ENCODE results near the gene NR2C2AP.
A peak's percentile ranks its signal among the peaks of the same experiment; 100 is the strongest.
"Not testable (repeated sequence)": the region's sequence is repeated elsewhere in the genome, so short reads cannot be mapped to it uniquely, and the experiment has no call there.

Gene NR2C2AP

DNA sequence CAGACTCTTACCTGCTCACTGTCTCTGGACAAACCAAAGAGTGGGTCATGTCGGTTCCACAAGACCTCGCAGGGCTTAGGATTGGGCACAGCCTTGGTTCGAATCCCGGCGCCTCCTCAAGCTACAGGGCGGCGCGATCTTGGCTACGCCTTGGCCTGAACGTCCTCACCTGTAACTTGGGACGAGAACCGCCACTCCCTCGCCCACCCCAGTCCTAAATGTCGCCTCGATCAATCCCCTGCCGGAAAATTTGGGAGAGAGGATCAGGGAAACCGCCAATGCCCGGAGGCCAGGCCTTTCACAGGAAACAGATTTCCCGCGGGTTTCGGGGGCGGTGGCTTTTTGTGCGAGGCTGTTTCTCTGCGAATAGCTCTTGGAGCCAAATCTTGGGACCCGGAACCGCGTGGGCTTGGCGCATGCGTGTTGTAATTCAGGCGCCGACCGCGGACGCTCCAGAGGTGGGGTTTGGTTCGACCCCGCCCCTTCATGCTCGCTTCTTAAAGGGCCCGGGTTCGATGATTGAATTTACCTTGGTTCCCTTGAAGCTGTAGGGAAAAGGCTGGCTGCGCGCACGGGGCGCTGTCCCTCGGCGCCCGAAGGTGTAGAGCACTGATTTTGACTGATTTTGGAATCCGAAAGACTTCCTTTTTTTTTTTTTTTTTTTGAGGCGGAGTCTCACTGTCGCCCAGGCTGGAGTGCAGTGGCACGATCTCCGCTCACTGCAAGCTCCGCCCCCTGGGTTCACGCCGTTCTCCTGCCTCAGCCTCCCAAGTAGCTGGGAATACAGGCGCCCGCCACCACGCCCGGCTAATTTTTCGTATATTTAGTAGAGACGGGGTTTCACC, at the start of gene NR2C2AP:
Gene NR2C2AP (minus strand): TSS at position 403 of the 845 bp plus-strand sequence. CDS start 354 bp downstream, at position 49.
- peak; percentile 88 for DNase-seq

DNA sequence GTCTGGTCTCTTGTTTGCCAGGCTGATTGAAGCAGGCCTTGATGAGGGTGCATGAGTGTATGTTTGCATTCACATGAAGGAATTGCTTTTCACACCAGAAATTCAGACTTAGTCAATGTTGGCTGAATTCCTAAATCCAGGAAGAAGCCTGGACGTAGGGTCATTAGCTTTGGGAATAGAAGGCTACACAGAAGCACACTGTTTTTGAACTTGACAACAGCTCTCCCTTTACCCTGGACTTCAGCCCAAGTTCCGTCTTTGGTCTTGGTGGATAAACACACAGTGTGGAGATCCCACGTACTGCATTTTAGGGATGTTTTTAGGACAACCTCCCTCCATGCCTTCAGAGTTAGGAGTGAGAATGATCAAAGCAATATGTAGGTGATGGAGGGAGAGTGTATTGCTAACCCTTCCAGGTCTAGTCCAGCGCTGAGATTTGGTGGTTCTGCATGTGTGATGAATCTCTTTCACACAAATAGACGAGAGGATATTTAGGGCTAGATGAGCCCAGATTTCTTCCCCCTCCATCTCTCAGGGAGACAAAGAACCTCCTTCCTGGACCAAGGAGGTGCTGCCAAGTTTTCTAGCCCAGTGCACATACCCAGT, 47.1 kb upstream of the NR2C2AP start:
- no peak for DNase-seq

DNA sequence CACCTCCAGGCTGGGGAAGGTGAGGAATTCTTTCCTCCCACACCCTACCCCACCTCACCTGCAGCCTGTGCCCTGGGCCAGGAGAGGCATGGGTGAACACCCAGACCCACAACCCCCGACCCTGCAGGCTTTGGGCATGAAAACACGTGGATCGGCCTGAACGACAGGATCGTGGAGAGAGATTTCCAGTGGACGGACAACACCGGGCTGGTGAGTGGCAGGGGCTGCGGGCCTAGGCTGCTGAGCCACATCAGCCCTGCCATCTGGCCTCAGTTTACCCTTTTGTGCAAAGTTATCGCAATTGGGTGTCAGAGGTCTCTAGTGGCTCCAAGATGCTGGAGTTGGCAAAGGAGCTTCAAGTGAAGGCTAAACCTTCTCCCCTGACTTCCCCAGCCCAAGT, 37.3 kb upstream of the NR2C2AP start:
- DNase-seq, result no peak

GRCh38 chr19:19239675-19240074, 36.5 kb upstream of the NR2C2AP start:
- no peak for DNase-seq

DNA sequence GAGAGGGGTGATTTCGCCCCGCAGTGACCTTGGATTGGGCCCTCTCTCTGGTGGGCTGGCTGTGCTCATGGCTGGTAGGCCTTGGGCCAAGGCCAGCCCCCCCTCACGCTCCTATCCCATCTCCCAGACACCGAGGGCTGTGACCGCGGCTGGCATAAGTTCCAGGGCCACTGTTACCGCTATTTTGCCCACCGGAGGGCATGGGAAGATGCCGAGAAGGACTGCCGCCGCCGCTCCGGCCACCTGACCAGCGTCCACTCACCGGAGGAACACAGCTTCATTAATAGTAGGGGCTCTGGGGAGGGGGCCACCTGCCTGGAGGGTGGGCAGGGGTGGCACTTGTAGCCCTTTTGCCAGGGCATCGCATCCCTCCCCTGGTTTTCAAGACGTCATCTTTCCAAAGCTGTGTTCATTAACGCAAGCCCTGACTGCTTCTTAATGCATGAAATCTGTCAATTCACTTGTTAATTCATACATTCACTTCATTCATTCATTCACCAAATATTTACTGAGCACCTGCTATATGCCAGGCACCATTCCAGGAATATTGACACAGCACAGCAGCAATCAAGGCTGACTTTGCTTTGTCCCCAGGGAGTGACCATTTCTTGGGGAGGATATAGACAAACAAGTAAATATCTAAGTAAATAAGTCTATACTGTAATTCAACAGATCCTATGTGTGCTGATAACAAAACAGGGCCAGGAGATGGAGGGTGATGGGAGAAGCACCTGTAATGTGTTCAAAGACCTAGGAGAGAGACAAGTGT, 35.1 kb upstream of the NR2C2AP start:
- no peak for DNase-seq

DNA sequence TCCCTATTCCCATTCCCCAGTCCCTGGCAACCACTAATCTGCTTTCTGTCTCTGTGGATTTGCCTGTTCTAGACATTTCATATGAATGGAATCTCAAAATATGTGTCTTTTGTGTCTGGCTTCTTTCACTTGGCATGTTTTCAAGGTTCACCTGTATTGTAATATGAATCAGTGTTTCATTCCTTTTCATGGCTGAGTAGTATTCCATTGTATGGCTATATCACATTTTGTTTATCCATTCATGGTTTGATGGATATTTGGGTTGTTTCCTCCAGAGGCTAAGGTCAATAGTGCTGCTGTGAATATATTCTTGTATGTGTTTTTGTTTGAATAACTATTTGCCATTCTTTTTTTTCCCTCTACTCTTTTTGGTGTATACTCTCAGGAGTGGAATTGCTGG, 33.0 kb upstream of the NR2C2AP start:
- DNase-seq, result no peak

- DNase-seq, result no peak
These were observed 31.1 kb upstream of the NR2C2AP start for GRCh38 chr19:19234220-19234816.

DNA sequence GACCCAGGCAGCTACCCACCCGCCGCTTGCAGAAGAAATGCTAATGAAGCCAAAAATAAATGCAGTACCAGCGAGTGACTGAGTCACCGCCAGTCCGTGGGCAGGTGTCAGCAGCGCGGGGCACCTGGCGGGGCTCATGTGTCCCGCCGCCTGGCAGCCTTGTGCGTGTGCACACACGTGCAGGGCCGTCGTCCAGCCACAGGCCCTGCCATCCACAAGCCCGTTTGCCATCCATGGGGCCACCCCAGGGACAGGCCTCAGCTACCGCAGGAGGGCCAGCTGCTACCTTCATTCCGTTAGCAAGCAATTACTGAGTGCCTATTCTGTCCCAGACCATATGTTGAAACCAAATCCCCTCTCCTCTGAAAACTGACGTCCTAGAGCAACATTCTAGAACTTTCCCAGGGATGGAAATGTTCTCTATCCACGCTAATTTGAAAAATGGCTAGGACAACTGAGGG, 29.1 kb upstream of the NR2C2AP start:
- DNase-seq, result no peak

GRCh38 chr19:19230999-19231398, 27.8 kb upstream of the NR2C2AP start:
- DNase-seq, result no peak

DNA sequence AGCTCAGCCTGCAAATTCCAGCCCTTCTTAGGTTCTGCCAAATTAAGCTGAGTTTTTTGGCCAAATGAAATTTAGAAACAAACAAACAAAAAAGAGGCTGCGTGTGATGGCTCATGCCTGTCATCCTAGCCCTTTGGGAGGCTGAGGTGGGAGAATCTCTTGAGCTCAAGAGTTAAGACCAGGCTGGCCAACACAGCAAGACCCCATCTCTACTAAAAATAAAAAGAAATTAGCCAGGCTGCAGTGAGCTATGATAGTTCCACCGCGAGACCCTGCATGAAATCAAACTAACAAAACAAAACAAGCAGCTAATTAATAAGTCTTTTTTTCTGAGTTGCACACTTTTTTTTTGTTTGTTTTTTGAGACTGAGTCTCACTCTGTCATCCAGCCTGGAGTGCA, 26.5 kb upstream of the NR2C2AP start:
- no peak for DNase-seq

DNA sequence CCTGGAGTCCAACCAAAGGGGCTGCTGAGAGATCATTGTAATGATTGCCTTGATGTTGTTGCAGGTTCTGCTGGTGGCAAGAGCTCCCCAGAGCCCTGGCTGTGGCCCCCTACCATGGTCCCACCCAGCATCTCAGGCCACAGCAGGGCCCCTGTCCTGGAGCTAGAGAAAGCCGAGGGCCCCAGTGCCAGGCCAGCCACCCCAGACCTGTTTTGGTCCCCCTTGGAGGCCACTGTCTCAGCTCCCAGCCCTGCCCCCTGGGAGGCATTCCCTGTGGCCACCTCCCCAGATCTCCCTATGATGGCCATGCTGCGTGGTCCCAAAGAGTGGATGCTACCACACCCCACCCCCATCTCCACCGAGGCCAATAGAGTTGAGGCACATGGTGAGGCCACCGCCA, 24.0 kb upstream of the NR2C2AP start:
- no peak for DNase-seq

- no peak for DNase-seq
These were observed 23.4 kb upstream of the NR2C2AP start for GRCh38 chr19:19226663-19227062.

GRCh38 chr19:19226204-19226603, 23.0 kb upstream of the NR2C2AP start:
- DNase-seq, result no peak

- peak; percentile 82 for DNase-seq
These were observed 21.8 kb upstream of the NR2C2AP start for GRCh38 chr19:19224852-19225494.

DNA sequence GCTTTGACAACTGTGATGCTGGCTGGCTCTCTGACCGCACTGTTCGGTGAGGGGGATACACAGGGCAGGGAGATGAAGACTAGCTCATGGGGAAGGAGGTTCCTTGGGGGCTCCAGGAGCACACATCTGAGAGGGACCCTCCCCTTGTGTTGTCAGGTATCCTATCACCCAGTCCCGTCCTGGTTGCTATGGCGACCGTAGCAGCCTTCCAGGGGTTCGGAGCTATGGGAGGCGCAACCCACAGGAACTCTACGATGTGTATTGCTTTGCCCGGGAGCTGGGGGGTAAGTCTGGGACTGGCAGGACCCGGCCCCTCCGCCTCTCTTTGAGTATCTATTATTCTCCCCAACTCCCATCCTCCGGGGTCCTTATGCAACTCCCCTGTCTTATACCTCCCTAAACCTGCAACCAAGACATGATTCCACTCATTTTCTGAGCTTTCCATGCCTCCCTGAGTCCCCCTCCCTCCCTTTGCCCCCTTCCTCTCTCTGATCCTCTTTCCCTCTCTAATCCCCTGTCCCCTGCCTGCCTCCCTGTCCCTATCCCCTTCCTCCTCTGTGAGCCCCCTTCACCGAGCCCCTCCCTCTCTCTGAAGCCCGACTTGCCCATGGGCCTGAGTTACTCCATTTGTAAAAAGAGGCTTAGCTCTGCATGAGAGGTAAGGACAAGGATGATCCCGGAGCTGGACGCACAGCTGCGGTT, 21.1 kb upstream of the NR2C2AP start:
- DNase-seq, result no peak

DNA sequence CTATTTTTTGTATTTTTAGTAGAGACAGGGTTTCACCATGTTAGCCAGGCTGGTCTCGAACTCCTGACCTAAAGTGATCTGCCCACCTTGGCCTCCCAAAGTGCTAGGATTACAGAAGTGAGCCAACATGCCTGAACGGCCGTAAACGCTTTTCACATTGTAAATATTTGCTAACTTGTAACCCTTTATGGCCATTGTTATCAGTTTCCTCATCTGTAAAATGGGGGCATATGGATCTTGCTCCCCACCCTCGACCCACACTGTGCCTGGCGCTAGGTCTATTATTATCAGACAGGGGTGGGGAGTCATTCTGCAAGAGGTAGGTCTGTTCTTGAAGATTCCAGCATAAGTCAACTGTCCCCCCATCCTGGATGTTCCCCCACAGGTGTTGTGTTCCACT, 20.4 kb upstream of the NR2C2AP start:
- DNase-seq, result no peak

DNA sequence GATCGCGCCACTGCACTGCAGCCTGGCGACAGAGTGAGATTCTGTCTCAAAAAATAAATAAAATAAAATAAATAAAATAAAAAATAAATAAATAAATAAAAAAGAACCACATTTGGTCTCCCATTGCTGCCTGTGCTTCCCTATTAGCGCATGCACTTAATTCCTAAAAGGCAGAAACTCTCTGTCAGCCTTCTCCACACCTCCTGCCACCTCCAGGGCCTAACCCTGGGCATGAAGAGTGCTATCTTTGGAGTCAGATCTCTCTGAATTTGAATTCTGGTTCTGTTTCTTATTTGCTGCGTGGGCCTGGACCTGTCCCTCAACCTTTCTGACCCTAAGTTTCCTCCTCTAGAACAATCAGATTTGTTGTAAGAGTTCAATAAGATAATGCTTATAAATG, 19.8 kb upstream of the NR2C2AP start:
- no peak for DNase-seq

DNA sequence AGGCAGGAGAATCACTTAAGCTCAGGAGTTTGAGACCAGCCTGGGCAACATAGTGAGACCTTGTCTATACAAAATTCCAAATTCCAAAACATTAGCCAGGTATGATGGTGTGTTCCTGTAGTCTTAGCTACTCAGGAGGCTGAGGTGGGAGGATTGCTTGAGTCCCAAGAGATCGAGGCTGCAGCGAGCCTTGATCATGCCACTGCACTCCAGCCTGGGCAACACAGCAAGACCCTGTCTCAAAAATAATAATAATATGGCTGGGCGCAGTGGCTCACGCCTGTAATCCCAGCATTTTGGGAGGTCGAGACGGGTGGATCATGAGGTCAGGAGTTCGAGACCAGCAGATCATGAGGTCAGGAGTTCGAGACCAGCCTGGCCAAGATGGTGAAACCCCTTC, 17.8 kb upstream of the NR2C2AP start:
- DNase-seq, result not testable (repeated sequence)

GRCh38 chr19:19218911-19219310, 15.7 kb upstream of the NR2C2AP start:
- no peak for DNase-seq

- DNase-seq, result no peak
These were observed 13.9 kb upstream of the NR2C2AP start for GRCh38 chr19:19217099-19217498.

DNA sequence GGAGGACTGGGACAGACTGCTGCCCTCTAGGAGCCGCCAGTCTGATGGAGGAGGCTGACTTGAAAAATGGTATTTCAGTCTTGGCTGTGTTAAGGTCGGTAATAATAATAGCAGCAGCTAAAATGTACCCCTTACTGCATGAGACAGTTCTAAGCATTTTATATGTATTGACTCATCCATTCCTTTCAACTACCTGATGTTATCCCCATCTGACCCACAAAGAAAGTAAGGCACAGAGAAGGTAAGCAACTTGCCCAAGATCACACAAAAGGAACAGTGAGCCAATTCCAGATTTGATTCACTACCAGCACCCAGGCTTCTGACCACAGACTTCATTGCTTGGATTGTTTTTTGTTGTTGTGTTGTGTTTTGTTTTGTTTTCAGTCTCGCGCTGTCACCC, 12.6 kb upstream of the NR2C2AP start:
- no peak for DNase-seq

DNA sequence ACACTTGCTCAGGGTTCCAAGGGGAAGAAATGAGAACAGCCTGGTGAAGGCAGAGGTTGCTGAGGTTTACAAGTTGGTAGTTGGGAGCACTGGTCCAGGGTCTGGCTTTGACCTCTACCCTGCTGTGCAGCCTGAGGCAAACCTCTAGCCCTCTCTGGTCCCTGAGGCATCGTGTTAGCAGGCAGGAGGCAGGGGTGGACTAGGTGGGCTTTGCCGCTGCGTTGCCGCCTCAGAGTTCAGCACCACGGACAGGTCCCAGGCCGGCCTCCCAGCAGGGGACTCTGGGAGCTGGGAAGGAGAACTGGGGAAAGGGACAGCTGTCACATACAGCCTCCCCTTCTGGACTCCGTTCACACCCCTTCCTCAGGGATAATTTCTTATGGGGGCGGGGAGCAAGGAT, 11.7 kb upstream of the NR2C2AP start:
- DNase-seq, result no peak
